GM12864 (cell line): ENCODE results near the gene SOHLH1.

Experiments used
- DNase-seq: peaks from one replicate; pipeline ENCODE4 v3.0.0-alpha.2; 2011; ENCODE audit warnings: low read depth
- H3K4me3 ChIP-seq: 2 replicates; pipeline ENCODE4 v1.5.1; 2011; ENCODE audit warnings: mild to moderate bottlenecking, low read depth, low read length, control low read depth
- CTCF ChIP-seq: IDR thresholded peaks from 2 replicates; pipeline ENCODE4 v1.5.1; 2011; ENCODE audit warnings: low read depth, mild to moderate bottlenecking, moderate library complexity, low read length, control low read depth, inconsistent platforms; ENCODE audit errors: missing control alignments

Gene SOHLH1

DNA sequence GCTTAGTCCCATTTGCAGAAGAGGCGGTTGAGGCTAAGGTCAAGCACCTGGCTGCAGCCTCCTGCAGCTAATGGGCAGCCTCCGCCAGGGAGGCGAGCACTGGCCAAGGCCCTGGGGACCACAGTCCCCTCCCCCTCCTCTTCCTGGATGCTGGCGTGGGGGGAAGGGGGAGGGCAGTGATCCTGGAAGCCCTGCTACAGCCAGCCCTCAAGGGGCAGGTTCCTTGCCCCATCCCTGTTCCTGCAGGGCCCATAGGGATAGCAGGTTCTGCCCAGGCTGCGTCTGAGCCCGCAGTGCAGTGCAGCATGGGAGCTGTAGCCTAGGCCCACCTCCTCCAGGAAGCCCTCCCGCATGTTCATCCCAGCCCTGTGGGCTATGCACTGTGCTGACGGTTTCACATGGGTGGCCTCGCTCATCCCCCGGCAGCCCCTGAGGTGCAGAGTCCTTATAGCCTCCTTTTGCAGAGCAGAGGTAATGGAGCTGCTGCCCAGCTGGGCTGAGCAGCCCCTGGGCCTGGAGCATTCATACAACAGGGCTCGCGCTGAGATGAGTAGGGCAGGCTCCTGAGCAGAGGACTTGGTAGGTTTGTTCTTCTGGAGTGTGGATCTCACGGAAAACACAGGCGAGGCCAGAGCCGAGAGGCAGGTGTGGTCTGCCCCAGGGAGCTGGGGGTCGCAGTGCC, 38.7 kb upstream of the SOHLH1 start:
- no peak for DNase-seq
- TF ChIP-seq CTCF, result no peak

DNA sequence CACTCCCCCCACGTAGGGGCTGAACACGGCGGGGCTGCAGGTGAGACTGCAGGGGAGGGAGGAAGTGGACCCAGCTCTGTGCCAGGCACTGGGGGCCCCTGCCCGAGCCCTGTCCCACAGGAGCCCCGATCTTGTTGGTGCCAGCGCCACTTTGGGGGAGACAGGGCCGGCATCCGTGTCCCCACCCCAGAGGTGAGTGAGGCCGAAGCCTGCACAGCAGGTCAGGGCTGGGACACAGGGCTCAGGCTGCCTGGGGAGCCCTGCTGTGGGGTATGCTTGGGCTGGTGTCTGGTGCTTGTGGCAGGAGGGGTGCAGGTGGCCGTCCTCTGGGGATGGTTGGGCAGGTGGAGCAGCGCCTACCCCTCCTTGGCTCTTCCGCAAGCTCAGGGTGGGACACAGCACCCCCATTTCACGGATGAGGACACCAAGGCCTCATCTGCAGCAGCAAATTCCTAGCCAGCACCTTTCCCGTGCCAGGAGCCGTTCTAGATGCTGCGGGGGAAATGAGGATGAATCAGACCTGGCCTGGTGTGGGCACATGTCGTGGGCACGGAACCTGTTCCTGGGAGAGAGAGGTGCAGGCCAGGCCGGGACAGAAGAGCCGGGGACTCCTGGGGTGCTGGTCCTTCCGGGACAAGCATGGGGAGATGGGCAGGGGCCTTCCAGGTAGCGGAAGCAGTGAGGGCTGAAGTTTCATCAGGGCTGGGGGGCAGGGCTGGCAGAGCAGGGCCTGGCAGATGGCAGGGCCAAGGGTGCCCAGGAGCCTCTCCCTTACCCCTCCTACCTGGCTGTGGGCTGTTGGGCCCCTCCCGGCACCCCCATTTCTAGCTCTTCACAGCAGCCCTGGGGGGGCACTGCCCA, 37.9 kb upstream of the SOHLH1 start:
- TF ChIP-seq CTCF, result no peak
- no peak for DNase-seq
- no peak overlapping the region for H3K4me3 ChIP-seq

More for the DNA sequence above, 38.7 kb upstream of the SOHLH1 start:
- no peak overlapping the region for H3K4me3 ChIP-seq

DNA sequence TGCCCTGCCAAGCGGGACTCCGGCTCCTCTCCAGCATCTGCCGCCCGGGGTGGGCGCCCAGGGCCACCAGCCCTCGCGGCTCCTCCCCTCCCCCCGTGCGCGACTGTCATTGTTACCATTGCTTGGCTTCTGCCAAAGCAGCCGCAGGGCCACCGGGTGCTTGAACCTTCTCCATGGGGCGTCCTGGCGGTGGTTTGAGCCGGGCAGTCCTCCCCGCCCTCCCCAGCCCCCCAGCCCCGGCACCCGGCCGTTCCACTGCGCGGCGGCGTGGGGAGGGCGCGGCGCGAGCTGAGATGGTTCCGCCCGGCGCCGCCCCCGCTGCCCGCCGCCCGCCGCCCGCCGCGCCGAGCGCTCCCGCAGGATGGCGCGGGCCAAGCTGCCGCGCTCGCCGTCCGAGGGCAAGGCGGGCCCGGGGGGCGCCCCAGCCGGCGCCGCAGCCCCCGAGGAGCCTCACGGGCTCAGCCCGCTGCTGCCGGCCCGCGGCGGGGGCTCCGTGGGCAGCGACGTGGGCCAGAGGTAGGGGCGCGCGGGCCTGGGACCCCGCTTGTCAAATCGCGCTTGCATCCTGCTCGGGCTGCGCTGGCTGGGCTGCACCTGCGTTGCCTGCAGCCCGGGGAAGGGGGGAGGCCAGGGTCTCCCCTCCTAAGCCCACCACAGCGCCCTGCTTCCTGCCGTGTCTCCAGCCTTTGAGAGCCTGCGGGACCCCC, 37.1 kb upstream of the SOHLH1 start:
- no peak for TF ChIP-seq CTCF
- H3K4me3 ChIP-seq, result no peak overlapping the region
- no peak for DNase-seq

GRCh38 chr9:135734616-135735144, 35.4 kb upstream of the SOHLH1 start:
- TF ChIP-seq CTCF, result no peak

DNA sequence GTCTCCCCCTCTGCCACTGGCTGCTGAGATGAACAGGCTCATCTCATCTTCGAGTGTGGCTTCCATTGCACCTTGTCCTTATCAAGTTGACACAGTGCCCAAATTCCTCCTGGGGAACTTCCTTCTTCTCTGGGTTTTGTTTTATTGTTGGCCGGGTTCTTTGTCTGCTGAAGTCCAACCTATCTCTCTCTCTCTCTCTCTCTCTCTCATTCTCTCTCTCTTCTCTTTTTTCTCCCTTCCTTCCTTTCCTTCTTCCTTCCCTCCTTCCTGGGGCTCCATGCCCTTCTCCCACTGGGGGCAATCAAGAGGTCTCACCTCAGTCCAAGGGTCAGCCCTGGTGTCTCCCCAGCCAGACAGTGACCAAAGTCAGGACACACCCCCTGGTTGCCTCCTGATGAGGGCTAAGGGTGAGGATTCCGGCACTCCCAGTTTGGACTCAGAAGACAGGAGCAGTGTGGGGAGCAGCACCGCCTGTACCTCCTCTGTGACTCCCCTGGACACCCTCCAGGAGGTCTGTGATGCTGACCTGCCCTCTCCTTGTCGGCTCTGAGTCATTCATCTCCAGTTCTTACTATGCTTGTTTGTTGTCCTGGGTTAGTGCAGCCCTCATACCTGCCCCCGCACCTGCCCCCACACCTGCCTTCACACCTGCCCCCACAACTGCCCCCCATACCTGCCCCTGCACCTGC, 33.4 kb upstream of the SOHLH1 start:
- no peak for TF ChIP-seq CTCF
- no peak for DNase-seq

More at GRCh38 chr9:135734616-135735144, 35.4 kb upstream of the SOHLH1 start:
- no peak for DNase-seq
- no peak overlapping the region for H3K4me3 ChIP-seq

DNA sequence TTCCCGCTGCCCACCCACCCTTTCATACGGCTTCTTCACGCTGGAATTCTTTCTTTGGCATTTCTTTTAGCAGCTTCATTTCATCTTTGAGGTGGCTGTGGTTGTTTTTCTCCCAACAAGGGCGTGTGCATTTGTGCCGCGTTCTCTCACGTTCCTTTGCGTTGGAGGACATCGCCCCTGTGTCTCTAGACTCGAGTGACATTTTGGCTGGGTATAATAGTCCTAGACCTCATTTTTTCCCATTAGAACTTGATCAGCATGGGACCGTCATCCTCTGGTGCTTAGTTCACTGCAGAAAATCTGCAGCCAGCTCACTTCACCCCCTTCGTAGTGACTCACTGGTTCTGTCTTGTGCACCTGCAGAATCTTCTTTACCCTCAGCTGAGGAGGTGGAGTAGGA, 32.2 kb upstream of the SOHLH1 start:
- TF ChIP-seq CTCF, result no peak
- H3K4me3 ChIP-seq, result no peak overlapping the region
- DNase-seq, result no peak

More for the DNA sequence above, 33.4 kb upstream of the SOHLH1 start:
- no peak overlapping the region for H3K4me3 ChIP-seq
